ENCODE measurements around the gene NAT14. TPM values are rescaled to one million over a fixed set of nuclear protein-coding genes. Genes with fewer than 3 reads are reported as not detected.

The NAT14 gene
- total RNA-seq, 1 experiment from 2014 or later, result 55.3 TPM

DNA sequence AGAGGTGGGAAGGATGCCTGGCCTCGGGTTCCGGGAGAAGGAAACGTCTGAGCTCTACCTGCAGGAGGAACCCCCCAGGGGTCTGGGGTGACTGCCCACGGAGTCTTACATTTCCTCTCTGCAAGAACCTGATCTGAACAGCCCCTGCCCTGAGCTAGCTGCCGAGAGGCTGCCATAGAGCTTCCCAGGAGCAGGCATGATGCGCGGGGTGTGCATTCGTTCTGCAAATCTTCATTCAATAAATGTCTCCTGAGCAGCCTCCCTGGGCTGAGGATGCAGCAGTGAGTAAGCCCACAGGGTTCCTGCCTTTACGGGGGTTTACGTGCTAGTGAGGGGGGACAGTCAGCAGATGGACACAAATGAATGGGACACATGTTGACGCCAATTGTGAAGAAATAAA is 40.3 kb upstream of the NAT14 start:
- peaks cover 19% of the 10 kb centered on the region; the same call in 1 of the 2 replicates for H3K27me3 ChIP-seq (ENCODE audit: insufficient read depth, low read length)
- H3K27ac ChIP-seq (ENCODE audit: low read depth, low read length), result no peak overlapping the region
- peaks cover 0 to 10% of the 10 kb centered on the region in 2 experiments; a peak in 2 of 4 replicates for H3K4me1 ChIP-seq (ENCODE audit: control insufficient read depth in 1 of 2, insufficient read depth in 2 of 2, low read length in 2 of 2)
- ChIA-PET RAD21 (ENCODE audit: low non-redundant PET in 1 of 2, low total read pairs in 2 of 2, uncharacterized antibody in 2 of 2, unreplicated experiment in 2 of 2) (no interaction called here), POLR2A (no interaction called here), CTCF (no interaction called here)
- H3K79me2 ChIP-seq (ENCODE audit: insufficient read depth, low read length), result no peaks in the 10 kb centered on the region
- H4K20me1 ChIP-seq (ENCODE audit: insufficient read depth), result no peaks in the 10 kb centered on the region
- no peak overlapping the region for H3K4me3 ChIP-seq (replicated peaks in 1 of 2; ENCODE audit: low read depth in 1 of 2, low read length in 2 of 2)
- H3K4me2 ChIP-seq (ENCODE audit: low read length), result no peak overlapping the region
- no peak for DNase-seq (ENCODE audit: low read depth, low spot score)
- H2AFZ ChIP-seq (ENCODE audit: low read depth, low read length, poor library complexity, severe bottlenecking), result no peak overlapping the region
- no peaks in the 10 kb centered on the region for H3K36me3 ChIP-seq (ENCODE audit: control insufficient read depth in 1 of 2, insufficient read depth in 2 of 2, low read length in 2 of 2)
- intact Hi-C loops (cut with micrococcal nuclease), result loop anchor here (10.0 kb wide), 1 partner anchor 230 kb away; no protein-coding TSS in a partner anchor
- TF ChIP-seq RAD21 (IDR thresholded peaks at IDR 0.05; ENCODE audit: low read depth) (no peak), EZH2 (IDR thresholded peaks at IDR 0.05) (no peak), CBX3 (IDR thresholded peaks at IDR 0.05; ENCODE audit: low read depth) (no peak), TCF7L2 (IDR thresholded peaks at IDR 0.05; ENCODE audit: borderline replicate concordance, extremely low read depth, insufficient read depth, insufficient read length) (no peak), EZH2phosphoT487 (IDR thresholded peaks at IDR 0.05; ENCODE audit: borderline replicate concordance) (no peak), FOSL1 (IDR thresholded peaks at IDR 0.05; ENCODE audit: low read depth) (no peak), SP1 (IDR thresholded peaks at IDR 0.05; ENCODE audit: low read depth) (no peak), SRF (IDR thresholded peaks at IDR 0.05; ENCODE audit: low read depth) (no peak), ZFX (IDR thresholded peaks at IDR 0.05) (no peak), YY1 (IDR thresholded peaks at IDR 0.05; ENCODE audit: extremely low read depth, insufficient replicate concordance, low read depth, low read length) (no peak), CEBPB (IDR thresholded peaks at IDR 0.05; ENCODE audit: low read depth) (no peak), EGR1 (IDR thresholded peaks at IDR 0.05; ENCODE audit: low read depth) (no peak)
- TF ChIP-seq, protein P1, sequence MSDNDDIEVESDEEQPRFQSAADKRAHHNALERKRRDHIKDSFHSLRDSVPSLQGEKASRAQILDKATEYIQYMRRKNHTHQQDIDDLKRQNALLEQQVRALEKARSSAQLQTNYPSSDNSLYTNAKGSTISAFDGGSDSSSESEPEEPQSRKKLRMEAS (IDR thresholded peaks at IDR 0.05), result no peak
- TF ChIP-seq, protein P2, sequence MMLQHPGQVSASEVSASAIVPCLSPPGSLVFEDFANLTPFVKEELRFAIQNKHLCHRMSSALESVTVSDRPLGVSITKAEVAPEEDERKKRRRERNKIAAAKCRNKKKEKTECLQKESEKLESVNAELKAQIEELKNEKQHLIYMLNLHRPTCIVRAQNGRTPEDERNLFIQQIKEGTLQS (IDR thresholded peaks at IDR 0.05), result no peak
- TF ChIP-seq, protein P3, sequence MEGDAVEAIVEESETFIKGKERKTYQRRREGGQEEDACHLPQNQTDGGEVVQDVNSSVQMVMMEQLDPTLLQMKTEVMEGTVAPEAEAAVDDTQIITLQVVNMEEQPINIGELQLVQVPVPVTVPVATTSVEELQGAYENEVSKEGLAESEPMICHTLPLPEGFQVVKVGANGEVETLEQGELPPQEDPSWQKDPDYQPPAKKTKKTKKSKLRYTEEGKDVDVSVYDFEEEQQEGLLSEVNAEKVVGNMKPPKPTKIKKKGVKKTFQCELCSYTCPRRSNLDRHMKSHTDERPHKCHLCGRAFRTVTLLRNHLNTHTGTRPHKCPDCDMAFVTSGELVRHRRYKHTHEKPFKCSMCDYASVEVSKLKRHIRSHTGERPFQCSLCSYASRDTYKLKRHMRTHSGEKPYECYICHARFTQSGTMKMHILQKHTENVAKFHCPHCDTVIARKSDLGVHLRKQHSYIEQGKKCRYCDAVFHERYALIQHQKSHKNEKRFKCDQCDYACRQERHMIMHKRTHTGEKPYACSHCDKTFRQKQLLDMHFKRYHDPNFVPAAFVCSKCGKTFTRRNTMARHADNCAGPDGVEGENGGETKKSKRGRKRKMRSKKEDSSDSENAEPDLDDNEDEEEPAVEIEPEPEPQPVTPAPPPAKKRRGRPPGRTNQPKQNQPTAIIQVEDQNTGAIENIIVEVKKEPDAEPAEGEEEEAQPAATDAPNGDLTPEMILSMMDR (IDR thresholded peaks at IDR 0.05 in 2 of 3, conservative IDR thresholded peaks at IDR 0.05 in 1 of 3; ENCODE audit: borderline replicate concordance in 1 of 3, insufficient read depth in 1 of 3, low read depth in 2 of 3, low read length in 2 of 3), result no peak
- TF ChIP-seq, protein P4, sequence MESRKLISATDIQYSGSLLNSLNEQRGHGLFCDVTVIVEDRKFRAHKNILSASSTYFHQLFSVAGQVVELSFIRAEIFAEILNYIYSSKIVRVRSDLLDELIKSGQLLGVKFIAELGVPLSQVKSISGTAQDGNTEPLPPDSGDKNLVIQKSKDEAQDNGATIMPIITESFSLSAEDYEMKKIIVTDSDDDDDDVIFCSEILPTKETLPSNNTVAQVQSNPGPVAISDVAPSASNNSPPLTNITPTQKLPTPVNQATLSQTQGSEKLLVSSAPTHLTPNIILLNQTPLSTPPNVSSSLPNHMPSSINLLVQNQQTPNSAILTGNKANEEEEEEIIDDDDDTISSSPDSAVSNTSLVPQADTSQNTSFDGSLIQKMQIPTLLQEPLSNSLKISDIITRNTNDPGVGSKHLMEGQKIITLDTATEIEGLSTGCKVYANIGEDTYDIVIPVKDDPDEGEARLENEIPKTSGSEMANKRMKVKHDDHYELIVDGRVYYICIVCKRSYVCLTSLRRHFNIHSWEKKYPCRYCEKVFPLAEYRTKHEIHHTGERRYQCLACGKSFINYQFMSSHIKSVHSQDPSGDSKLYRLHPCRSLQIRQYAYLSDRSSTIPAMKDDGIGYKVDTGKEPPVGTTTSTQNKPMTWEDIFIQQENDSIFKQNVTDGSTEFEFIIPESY (IDR thresholded peaks at IDR 0.05; ENCODE audit: extremely low read depth, insufficient replicate concordance, low read length), result no peak
- no peaks in the 10 kb centered on the region for H3K9me2 ChIP-seq (ENCODE audit: insufficient read depth)
- no peak overlapping the region for H3K9ac ChIP-seq (ENCODE audit: low read length)
- no TSS peak for BruUV-seq (replicated peaks)
- no peak for ATAC-seq
- H3K9me3 ChIP-seq (ENCODE audit: control insufficient read depth in 1 of 2, insufficient read depth in 1 of 2, low read depth in 1 of 2, low read length in 2 of 2), result no peaks in the 10 kb centered on the region
